Endothelial cell of umbilical vein (primary cell): ENCODE results near the gene TLR5. TPM values are rescaled to one million over a fixed set of nuclear protein-coding genes. Genes with fewer than 3 reads are reported as not detected.

Experiments
- BruUV-seq: library from RNA; stranded (reverse); fragments of 400-500 nt; replicated peaks from 2 replicates; lab custom pipeline; 2021; lab: Mats Ljungman, UMichigan
- CTCF ChIA-PET: fragments of 300-600, 350-600 bp; sonication (Branson Sonifier 250); formaldehyde crosslinking; loops from one replicate; lab custom pipeline; 2021; ENCODE audit warnings: antibody characterized with exemption, inconsistent platforms; lab: Charles Lee
- POLR2A ChIA-PET: fragments of 300-600, 350-600 bp; sonication (Branson Sonifier 250); formaldehyde crosslinking; loops from one replicate; lab custom pipeline; 2021; ENCODE audit warnings: antibody characterized with exemption, inconsistent platforms; lab: Charles Lee
- DNase-seq: peaks from one replicate; pipeline ENCODE4 v3.0.0-alpha.2; 2011; ENCODE audit warnings: low read depth, low spot score
- FAIRE-seq: peaks from 2 replicates; lab custom pipeline; 2011; peaks lifted over from hg19 to GRCh38; lab: Jason Lieb, UNC
- H2AFZ ChIP-seq: 2 replicates; pipeline ENCODE4 v1.6.0; 2012; ENCODE audit warnings: low read depth, low read length, control low read depth, inconsistent platforms
- H3K27ac ChIP-seq: 2 replicates; pipeline ENCODE4 v1.5.1; 2011; ENCODE audit warnings: low read depth, mild to moderate bottlenecking, control low read depth, low read length, moderate library complexity; ENCODE audit not compliant: insufficient read depth
- H3K27me3 ChIP-seq, 2 experiments: 2 replicates each; pipeline versions ENCODE4 v1.6.0 to v1.6.1; 2011; ENCODE audit warnings: low read length in 2 of 2, mixed read lengths in 1 of 2; ENCODE audit not compliant: control insufficient read depth in 2 of 2, insufficient read depth in 2 of 2
- H3K36me3 ChIP-seq, 2 experiments: 2 replicates in 1 of 2; 3 replicates in 1 of 2; pipeline ENCODE4 v1.5.1; 2011; ENCODE audit warnings: low read length in 2 of 2, mild to moderate bottlenecking in 1 of 2, moderate library complexity in 1 of 2; ENCODE audit not compliant: control insufficient read depth in 2 of 2, insufficient read depth in 2 of 2; ENCODE audit errors: extremely low read depth in 1 of 2
- H3K4me1 ChIP-seq: 3 replicates; pipeline ENCODE4 v1.5.1; 2011; ENCODE audit warnings: mild to moderate bottlenecking, low read length; ENCODE audit not compliant: control insufficient read depth, insufficient read depth; ENCODE audit errors: extremely low read depth
- H3K4me2 ChIP-seq: 2 replicates; pipeline ENCODE4 v1.6.1; 2011; ENCODE audit warnings: low read length, control low read depth, mixed read lengths; ENCODE audit not compliant: insufficient read depth
- H3K4me3 ChIP-seq, 3 experiments: fragments of 200-600 bp in 1 of 3; sonication (generic), shearing (Covaris generic) in 1 of 3; replicated peaks in 1 of 3; 2 replicates each; pipeline ENCODE4 v1.5.1; 2011 to 2016; ENCODE audit warnings: control low read depth in 3 of 3, low read length in 3 of 3, mild to moderate bottlenecking in 2 of 3, inconsistent platforms in 1 of 3, low read depth in 1 of 3, moderate library complexity in 1 of 3; ENCODE audit not compliant: insufficient read depth in 1 of 3
- H3K79me2 ChIP-seq: 2 replicates; pipeline ENCODE4 v1.6.0; 2012; ENCODE audit warnings: low read length, inconsistent platforms; ENCODE audit not compliant: control insufficient read depth, insufficient read depth
- H3K9ac ChIP-seq: replicated peaks from 2 replicates; pipeline ENCODE3; 2011; ENCODE audit warnings: low read length, control low read depth; ENCODE audit not compliant: insufficient read depth; ENCODE audit errors: extremely low read depth
- H3K9me1 ChIP-seq: replicated peaks from 3 replicates; pipeline ENCODE4 v1.6.0; 2011; ENCODE audit warnings: mild to moderate bottlenecking, low read length; ENCODE audit not compliant: control insufficient read depth, insufficient read depth; ENCODE audit errors: extremely low read depth
- H3K9me3 ChIP-seq: replicated peaks from 2 replicates; pipeline ENCODE4 v1.5.1; 2012; ENCODE audit warnings: low read length, inconsistent platforms; ENCODE audit not compliant: control insufficient read depth, insufficient read depth
- H4K20me1 ChIP-seq: replicated peaks from 2 replicates; pipeline ENCODE3; 2011; ENCODE audit warnings: mild to moderate bottlenecking, low read length; ENCODE audit not compliant: control insufficient read depth, insufficient read depth; ENCODE audit errors: extremely low read depth
- CTCF ChIP-seq, 2 donors: IDR thresholded peaks; 1 replicate in 1 of 2; 2 replicates in 1 of 2; pipeline ENCODE4 v1.5.1; 2011; ENCODE audit warnings: low read length in 2 of 2, mild to moderate bottlenecking in 2 of 2, moderate library complexity in 2 of 2, control low read depth in 1 of 2, inconsistent platforms in 1 of 2, low read depth in 1 of 2; ENCODE audit not compliant: insufficient read depth in 1 of 2; ENCODE audit errors: extremely low read depth in 1 of 2
- EZH2 ChIP-seq: IDR thresholded peaks from 2 replicates; pipeline ENCODE4 v1.6.1; 2012; ENCODE audit warnings: borderline replicate concordance, low read depth, mild to moderate bottlenecking, moderate library complexity, low read length, inconsistent platforms; ENCODE audit not compliant: severe bottlenecking
- FOS ChIP-seq: IDR thresholded peaks from 2 replicates; pipeline ENCODE4 v1.6.1; 2011; ENCODE audit warnings: mild to moderate bottlenecking, low read length, moderate library complexity, borderline replicate concordance; ENCODE audit not compliant: insufficient read depth
- GATA2 ChIP-seq: IDR thresholded peaks from 2 replicates; pipeline ENCODE4 v1.7.0; 2011; ENCODE audit warnings: low read depth, mild to moderate bottlenecking, moderate library complexity, mixed read lengths, low read length; ENCODE audit not compliant: insufficient read length, insufficient read depth
- JUN ChIP-seq: IDR thresholded peaks from 2 replicates; pipeline ENCODE4 v1.6.1; 2011; ENCODE audit warnings: borderline replicate concordance, low read depth; ENCODE audit not compliant: insufficient read length, insufficient read depth
- MAX ChIP-seq: IDR thresholded peaks from 2 replicates; pipeline ENCODE4 v1.6.1; 2011; ENCODE audit not compliant: insufficient read depth, insufficient read length
- MYC ChIP-seq: IDR thresholded peaks from one replicate; pipeline ENCODE4 v1.6.1; 2011; ENCODE audit warnings: mild to moderate bottlenecking, low read depth, low read length
- POLR2A ChIP-seq: IDR thresholded peaks from 2 replicates; pipeline ENCODE4 v1.6.1; 2012; ENCODE audit warnings: low read depth, mild to moderate bottlenecking, control low read depth, low read length
- POLR2AphosphoS5 ChIP-seq: IDR thresholded peaks from 2 replicates; pipeline ENCODE4 v1.6.1; 2012; ENCODE audit warnings: low read depth, mild to moderate bottlenecking, control low read depth, low read length, moderate library complexity; ENCODE audit not compliant: insufficient read depth
- dilution Hi-C: fragments of 300-500 bp; cut with MboI; formaldehyde crosslinking; loops from one replicate; pipeline ENCODE4 v1.15.0; 2019; ENCODE audit warnings: low sequenced_read_pairs; ENCODE audit not compliant: extremely low pct_ligation_motif_present
- intact Hi-C: fragments of 100-400 bp; cut with micrococcal nuclease; formaldehyde crosslinking; loops from one replicate; pipeline ENCODE4 v1.10.0; 2022
- polyA plus RNA-seq, 4 experiments: library from polyadenylated mRNA; depleted of rRNA in 3 of 4; stranded (reverse) in 3 of 4; unstranded in 1 of 4; fragments of >200 nt; gene quantifications; 2 replicates each; pipeline versions ENCODE4 v1.2.1 to v1.2.3, GENCODE V29; 2011 to 2012; ENCODE audit warnings: missing spikeins in 1 of 4
- total RNA-seq: library from RNA; stranded (reverse); gene quantifications from 2 replicates; pipeline ENCODE4 v1.2.3, GENCODE V29; 2021

TLR5 gene
- total and polyA plus RNA-seq, 2 donors (not counting 3 experiments of a cell fraction or from before 2014, with no cell fraction given) = 0.15 to 0.25 TPM

- Histone ChIP-seq H3K27ac (no peak overlapping the region), H3K4me1 (no peaks in the 10 kb centered on the region), H3K9me3 (no peaks in the 10 kb centered on the region), H3K4me2 (no peak overlapping the region), H3K27me3 (no peaks in the 10 kb centered on the region), H4K20me1 (no peaks in the 10 kb centered on the region), H3K4me3 (no peak overlapping the region), H3K79me2 (no peaks in the 10 kb centered on the region), H3K9me1 (no peaks in the 10 kb centered on the region), H3K9ac (no peak overlapping the region), H3K36me3 (no peaks in the 10 kb centered on the region), H2AFZ (no peak overlapping the region)
- intact Hi-C loops = no loop called here
- ChIA-PET POLR2A (no interaction called here), CTCF (no interaction called here)
- dilution Hi-C loops = no loop called here
- no peak for FAIRE-seq
- TF ChIP-seq POLR2A (no peak), MYC (no peak), JUN (no peak), FOS (no peak), CTCF (IDR thresholded peaks at IDR 0.05; ENCODE audit: extremely low read depth in 1 of 2, insufficient read depth in 1 of 2, low read depth in 1 of 2, low read length in 2 of 2) (no peak), POLR2AphosphoS5 (no peak), MAX (no peak), GATA2 (no peak), EZH2 (no peak)
- BruUV-seq = no TSS peak
- DNase-seq = no peak
These were observed 47.1 kb upstream of the TLR5 start for GRCh38 chr1:223189903-223190724.
